Central memory CD4-positive, alpha-beta T cell (primary cell): ENCODE results near the gene ACKR4.
"Not testable (repeated sequence)": the region's sequence is repeated elsewhere in the genome, so short reads cannot be mapped to it uniquely, and the experiment has no call there.

Source experiments
- DNase-seq: peaks from one replicate; pipeline ENCODE4 v3.0.0; 2022

ACKR4 gene

GRCh38 chr3:132595014-132595413 is 2.1 kb upstream of the ACKR4 start:
- no peak for DNase-seq

GRCh38 chr3:132596326-132596725 is 744 bp upstream of the ACKR4 start:
- DNase-seq: no peak

DNA sequence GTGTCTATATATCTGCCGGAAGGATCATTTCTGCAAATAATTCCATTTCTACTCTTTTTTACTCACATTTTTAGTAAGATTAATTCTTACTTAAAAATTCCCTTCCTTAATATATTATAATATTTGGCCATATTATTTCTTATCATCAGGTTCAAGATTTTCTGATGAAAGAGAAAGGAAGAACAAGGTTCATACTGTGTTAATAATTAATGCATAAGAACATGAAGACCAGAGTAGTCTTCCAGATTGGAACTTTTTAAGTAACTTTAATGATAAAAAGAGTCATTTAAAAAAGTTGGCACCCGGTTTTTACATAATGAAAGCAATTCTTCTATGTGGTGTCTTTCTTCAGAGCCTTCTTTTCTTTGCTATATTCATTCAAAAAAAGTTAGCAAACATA is 590 bp downstream of the ACKR4 start:
- DNase-seq: no peak

DNA sequence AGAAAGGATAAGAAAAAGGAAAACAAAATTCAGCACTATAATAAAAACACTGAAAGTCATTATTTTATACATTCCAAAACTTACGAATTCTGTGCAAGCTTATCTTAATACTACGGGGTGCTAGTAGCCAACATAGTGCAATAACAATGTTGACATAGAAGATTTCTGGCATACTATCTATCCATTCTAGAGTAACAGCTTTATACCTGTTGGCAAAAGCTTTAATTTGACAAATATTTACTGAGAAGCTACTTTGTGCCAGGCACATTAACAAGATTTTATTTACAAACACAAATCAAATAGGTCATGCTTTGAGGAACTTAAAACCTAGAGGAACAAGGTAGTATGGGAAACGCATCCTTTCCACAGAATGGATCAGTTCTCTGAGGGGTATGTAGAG is 1.1 kb downstream of the ACKR4 start:
- no peak for DNase-seq

DNA sequence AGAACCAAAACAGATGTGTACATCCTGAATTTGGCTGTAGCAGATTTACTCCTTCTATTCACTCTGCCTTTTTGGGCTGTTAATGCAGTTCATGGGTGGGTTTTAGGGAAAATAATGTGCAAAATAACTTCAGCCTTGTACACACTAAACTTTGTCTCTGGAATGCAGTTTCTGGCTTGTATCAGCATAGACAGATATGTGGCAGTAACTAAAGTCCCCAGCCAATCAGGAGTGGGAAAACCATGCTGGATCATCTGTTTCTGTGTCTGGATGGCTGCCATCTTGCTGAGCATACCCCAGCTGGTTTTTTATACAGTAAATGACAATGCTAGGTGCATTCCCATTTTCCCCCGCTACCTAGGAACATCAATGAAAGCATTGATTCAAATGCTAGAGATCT is 3.5 kb downstream of the ACKR4 start:
- DNase-seq: not testable (repeated sequence)

DNA sequence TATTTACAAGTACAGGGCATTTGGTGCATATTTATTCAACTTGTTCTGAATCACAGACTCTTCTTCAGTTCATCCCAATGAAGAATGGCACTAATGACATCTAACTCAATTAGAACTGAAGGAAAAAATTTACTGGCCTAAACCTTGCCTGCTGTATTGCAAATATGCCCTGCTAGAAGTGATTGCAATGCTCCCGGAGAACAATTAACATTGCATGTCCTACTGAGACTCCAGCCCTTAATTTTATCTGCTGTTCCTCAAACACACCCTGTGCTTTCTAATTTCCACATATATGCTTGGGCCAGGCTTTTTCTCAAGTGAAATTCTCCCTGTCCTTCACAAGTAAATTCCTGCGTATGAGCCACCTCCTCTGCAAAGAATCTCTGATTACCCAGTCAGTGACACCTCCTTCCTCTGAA is 8.3 kb downstream of the ACKR4 start:
- DNase-seq: no peak

- no peak for DNase-seq
Observed at GRCh38 chr3:132606085-132606484, 9.0 kb downstream of the ACKR4 start.

DNA sequence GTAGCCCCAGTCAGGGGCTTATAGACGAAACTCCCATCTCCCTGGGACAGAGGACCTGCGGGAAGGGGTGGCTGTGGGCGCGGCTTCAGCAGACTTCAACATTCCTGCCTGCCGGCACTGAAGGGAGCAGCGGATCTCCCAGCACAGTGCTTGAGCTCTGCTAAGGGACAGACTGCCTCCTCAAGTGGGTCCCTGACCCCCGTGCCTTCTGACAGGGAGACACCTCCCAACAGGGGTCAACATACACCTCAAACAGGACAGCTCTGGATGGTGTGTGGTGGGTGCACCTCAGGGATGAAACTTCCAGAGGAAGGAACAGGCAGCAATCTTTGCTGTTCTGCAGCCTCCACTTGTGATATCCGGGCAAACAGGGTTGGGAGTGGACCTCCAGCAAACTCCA is 9.6 kb downstream of the ACKR4 start:
- DNase-seq: not testable (repeated sequence)

DNA sequence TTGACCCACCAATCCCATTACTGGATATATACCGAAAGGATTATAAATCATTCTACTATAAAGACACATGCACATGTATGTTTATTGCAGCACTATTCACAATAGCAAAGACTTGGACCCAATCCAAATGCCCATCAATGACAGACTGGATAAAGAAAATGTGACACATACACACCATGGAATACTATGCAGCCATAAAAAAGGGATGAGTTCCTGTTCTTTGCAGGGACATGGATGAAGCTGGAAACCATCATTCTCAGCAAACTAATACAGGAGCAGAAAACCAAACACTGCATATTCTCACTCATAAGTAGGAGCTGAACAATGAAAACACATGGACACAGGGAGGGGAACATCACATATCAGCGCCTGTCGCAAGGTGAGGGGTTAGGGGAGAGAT is 18.2 kb downstream of the ACKR4 start:
- not testable (repeated sequence) for DNase-seq

- no peak for DNase-seq
Observed at GRCh38 chr3:132615881-132616280, 18.8 kb downstream of the ACKR4 start.

GRCh38 chr3:132616780-132617179 is 19.7 kb downstream of the ACKR4 start:
- no peak for DNase-seq

- no peak for DNase-seq
Observed at GRCh38 chr3:132622148-132622547, 25.1 kb downstream of the ACKR4 start.

- DNase-seq: no peak
Observed at GRCh38 chr3:132622761-132623160, 25.7 kb downstream of the ACKR4 start.

DNA sequence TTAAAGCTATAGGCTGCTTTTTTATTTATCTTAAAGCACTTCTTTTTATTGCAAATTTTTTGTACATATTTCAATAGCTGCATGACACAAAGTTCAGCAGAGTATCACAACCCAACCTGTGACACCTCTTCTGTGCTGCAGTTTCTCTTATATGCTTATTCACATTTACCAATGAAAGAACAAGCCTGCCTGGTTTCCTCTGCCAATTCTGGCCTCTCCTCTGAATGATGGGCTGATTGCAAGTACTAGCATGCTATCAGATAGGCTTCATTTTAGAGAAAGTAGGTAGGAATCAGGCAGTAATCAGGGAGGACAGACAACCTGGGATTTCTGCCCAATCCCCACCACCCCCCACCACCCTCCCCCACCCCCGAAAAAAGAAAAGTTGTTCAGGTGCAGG is 26.6 kb downstream of the ACKR4 start:
- DNase-seq: no peak

DNA sequence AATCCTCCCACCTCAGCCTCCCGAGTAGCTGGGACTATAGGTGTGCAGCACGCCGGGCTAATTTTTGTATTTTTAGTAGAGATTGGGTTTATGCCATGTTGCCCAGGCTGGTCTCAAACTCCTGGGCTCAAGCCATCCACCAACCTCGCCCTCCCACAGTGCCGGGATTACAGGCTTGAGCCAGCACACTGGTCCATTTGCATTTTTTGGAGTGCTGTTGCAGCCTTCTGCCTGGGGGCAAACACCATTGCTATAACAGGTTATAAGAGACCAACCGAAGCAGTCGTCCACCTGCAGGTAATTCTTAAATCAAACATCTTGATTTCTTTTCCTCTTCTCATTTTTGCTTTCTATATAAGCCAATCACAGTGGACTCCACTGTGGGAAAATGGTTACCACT is 27.7 kb downstream of the ACKR4 start:
- no peak for DNase-seq

GRCh38 chr3:132625613-132626012 is 28.5 kb downstream of the ACKR4 start:
- DNase-seq: no peak

DNA sequence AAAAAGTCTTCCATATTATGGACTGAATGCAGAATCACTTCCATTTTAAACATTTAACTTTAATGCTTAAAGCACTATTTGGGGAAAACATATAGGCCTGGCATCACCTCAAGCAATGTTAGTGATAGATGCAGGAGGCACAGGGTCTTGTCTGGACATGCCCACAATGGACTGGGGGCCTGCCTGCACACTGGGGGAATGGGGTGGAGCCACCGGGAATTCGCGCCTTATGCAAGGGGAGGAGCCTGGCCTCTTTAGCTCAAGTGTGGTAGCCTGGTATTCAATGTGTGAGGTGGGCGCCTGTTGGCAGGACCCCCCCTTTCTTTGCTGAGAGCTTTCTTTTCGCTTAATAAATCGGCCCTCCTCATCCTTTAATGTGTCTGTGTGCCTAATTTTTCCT is 29.9 kb downstream of the ACKR4 start:
- no peak for DNase-seq

DNA sequence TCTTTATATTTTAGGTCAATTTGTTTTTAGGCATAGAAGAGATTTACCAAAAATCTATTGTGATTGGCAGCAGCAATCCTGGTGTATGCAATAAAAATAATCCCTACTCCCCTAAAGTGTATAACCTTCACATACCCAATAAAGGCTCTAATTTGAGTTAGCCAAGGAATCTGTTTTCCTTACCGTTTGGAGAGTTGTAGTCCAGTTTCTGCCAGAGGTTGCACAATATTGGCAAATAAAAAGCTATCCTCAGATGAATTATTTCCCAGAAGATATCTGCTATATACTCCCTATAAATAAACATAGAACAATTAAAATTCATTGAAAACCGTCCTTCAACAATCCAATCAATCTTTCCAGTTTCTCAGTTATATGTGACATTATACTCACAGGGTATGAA is 31.1 kb downstream of the ACKR4 start:
- DNase-seq: no peak

GRCh38 chr3:132629928-132630327 is 32.9 kb downstream of the ACKR4 start:
- DNase-seq: no peak

- no peak for DNase-seq
Observed at GRCh38 chr3:132630612-132631011, 33.5 kb downstream of the ACKR4 start.

- DNase-seq: no peak
Observed at GRCh38 chr3:132635052-132635451, 38.0 kb downstream of the ACKR4 start.

GRCh38 chr3:132637590-132637989 is 40.5 kb downstream of the ACKR4 start:
- no peak for DNase-seq

DNA sequence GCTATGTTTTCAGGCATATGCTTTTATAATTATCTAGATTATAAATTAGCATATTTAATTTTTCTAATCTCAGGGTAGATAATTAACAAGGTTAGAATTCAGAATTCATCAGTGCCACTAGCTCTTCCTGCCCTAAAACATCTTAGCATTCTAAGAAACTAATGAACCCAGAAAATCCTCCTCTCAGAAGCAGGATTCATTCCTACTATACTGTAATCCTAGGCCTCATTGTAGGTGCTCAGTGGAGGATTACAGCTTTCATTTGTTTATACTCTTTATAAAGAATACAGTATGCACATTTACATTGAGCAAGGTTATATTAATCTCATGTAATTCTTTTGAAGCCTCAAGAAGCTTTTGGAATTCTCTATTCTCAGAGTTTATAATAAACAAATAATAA is 41.6 kb downstream of the ACKR4 start:
- no peak for DNase-seq

DNA sequence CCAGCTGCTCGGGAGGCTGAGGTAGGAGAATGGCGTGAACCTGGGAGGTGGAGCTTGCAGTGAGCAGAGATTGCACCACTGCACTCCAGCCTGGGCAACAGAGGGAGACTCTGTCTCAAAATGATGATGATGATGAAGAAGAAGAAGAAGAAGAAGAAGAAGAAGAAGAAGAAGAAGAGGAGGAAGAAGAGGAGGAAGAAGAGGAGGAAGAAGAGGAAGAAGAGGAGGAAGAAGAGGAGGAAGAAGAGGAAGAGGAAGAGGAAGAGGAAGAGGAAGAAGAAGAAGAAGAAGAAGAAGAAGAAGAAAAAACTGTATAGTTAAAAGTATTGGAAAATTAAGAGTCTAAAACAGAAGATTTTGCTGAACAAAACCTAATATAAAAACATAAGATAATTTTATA is 44.4 kb downstream of the ACKR4 start:
- not testable (repeated sequence) for DNase-seq

GRCh38 chr3:132641837-132642538 is 44.9 kb downstream of the ACKR4 start:
- DNase-seq: peak; percentile 28

DNA sequence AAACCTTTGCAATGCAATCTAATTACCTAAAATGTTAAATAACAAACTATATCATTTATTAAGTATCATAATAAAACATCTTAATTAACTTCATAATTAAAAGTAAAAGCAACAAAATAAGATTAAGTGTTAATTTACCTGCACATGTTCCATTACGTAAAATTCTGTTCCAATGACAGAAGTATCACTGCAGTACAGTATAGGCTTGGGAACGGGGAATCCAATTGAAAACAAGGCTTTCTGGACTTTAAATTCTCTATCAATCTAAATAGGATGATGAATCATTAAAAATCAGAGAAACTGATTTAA is 45.4 kb downstream of the ACKR4 start:
- no peak for DNase-seq
